Neuronal stem cell (in vitro differentiated cells): Measurements from ENCODE around the gene SPIRE2.

Experiments
- DNase-seq: peaks from one replicate; pipeline ENCODE4 v3.0.0-alpha.2; 2013; ENCODE audit warnings: low spot score
- H2AFZ ChIP-seq: one replicate; pipeline ENCODE4 v1.6.1; 2013; ENCODE audit warnings: mild to moderate bottlenecking, low read length, inconsistent platforms
- H2AK5ac ChIP-seq: 2 replicates; pipeline ENCODE4 v1.6.1; 2013; ENCODE audit warnings: low read depth, mild to moderate bottlenecking, inconsistent platforms, low read length, moderate library complexity, mixed read lengths
- H2BK120ac ChIP-seq: 2 replicates; pipeline ENCODE4 v1.6.1; 2013; ENCODE audit warnings: low read depth, mild to moderate bottlenecking, inconsistent platforms, low read length, moderate library complexity, mixed read lengths
- H2BK12ac ChIP-seq: one replicate; pipeline ENCODE4 v1.6.1; 2013; ENCODE audit warnings: low read length, inconsistent platforms
- H2BK15ac ChIP-seq: 2 replicates; pipeline ENCODE4 v1.6.1; 2013; ENCODE audit warnings: mild to moderate bottlenecking, low read length, inconsistent platforms, mixed read lengths
- H2BK5ac ChIP-seq: one replicate; pipeline ENCODE4 v1.6.1; 2013; ENCODE audit warnings: inconsistent platforms, mild to moderate bottlenecking, low read length, moderate library complexity
- H3K14ac ChIP-seq: one replicate; pipeline ENCODE4 v1.6.1; 2013; ENCODE audit warnings: low read length, inconsistent platforms
- H3K18ac ChIP-seq: 2 replicates; pipeline ENCODE4 v1.6.1; 2013; ENCODE audit warnings: low read length, inconsistent platforms
- H3K23ac ChIP-seq: 2 replicates; pipeline ENCODE4 v1.6.1; 2013; ENCODE audit warnings: low read depth, mild to moderate bottlenecking, mixed read lengths, low read length, inconsistent platforms; ENCODE audit not compliant: poor library complexity
- H3K27ac ChIP-seq: replicated peaks from 3 replicates; pipeline ENCODE4 v1.5.1; 2013; ENCODE audit warnings: low read length, inconsistent platforms
- H3K27me3 ChIP-seq, 3 experiments: 2 replicates each; pipeline ENCODE4 v1.6.1; 2013; ENCODE audit warnings: low read length in 3 of 3, mild to moderate bottlenecking in 2 of 3, inconsistent platforms in 1 of 3, low read depth in 1 of 3, mixed read lengths in 1 of 3, moderate library complexity in 1 of 3; ENCODE audit not compliant: control insufficient read depth in 3 of 3, insufficient read depth in 3 of 3
- H3K36me3 ChIP-seq, 2 donors: replicated peaks in 1 of 2; 2 replicates each; pipeline ENCODE4 v1.6.1; 2013; ENCODE audit warnings: low read length in 2 of 2; ENCODE audit not compliant: control insufficient read depth in 2 of 2, insufficient read depth in 2 of 2
- H3K4ac ChIP-seq: 2 replicates; pipeline ENCODE4 v1.6.1; 2013; ENCODE audit warnings: inconsistent platforms, mild to moderate bottlenecking, low read length, moderate library complexity
- H3K4me1 ChIP-seq, 2 donors: 1 replicate in 1 of 2; 2 replicates in 1 of 2; pipeline ENCODE4 v1.6.1; 2013; ENCODE audit warnings: low read length in 2 of 2, low read depth in 1 of 2; ENCODE audit not compliant: control insufficient read depth in 2 of 2, insufficient read depth in 1 of 2
- H3K4me2 ChIP-seq: one replicate; pipeline ENCODE4 v1.6.1; 2013; ENCODE audit warnings: mild to moderate bottlenecking, low read length, inconsistent platforms; ENCODE audit not compliant: insufficient read depth, poor library complexity, severe bottlenecking
- H3K4me3 ChIP-seq, 2 donors: 2 replicates each; pipeline ENCODE4 v1.5.1; 2013; ENCODE audit warnings: low read length in 2 of 2, mild to moderate bottlenecking in 2 of 2, inconsistent platforms in 1 of 2, moderate library complexity in 1 of 2
- H3K79me1 ChIP-seq: one replicate; pipeline ENCODE4 v1.6.1; 2013; ENCODE audit warnings: low read depth, mild to moderate bottlenecking, inconsistent platforms, low read length, moderate library complexity
- H3K9ac ChIP-seq: one replicate; pipeline ENCODE4 v1.6.1; 2013; ENCODE audit warnings: mild to moderate bottlenecking, low read depth, low read length, inconsistent platforms; ENCODE audit not compliant: poor library complexity
- H3K9me3 ChIP-seq, 2 donors: replicated peaks in 1 of 2; 2 replicates each; pipeline versions ENCODE3 to v1.6.1; 2013; ENCODE audit warnings: low read length in 2 of 2, mild to moderate bottlenecking in 2 of 2, inconsistent platforms in 1 of 2, low read depth in 1 of 2, mixed read lengths in 1 of 2, moderate library complexity in 1 of 2; ENCODE audit not compliant: control insufficient read depth in 2 of 2, insufficient read depth in 1 of 2
- H4K8ac ChIP-seq: one replicate; pipeline ENCODE4 v1.6.1; 2013; ENCODE audit warnings: low read depth, mild to moderate bottlenecking, inconsistent platforms, low read length, moderate library complexity
- H4K91ac ChIP-seq: one replicate; pipeline ENCODE4 v1.6.1; 2013; ENCODE audit warnings: low read length, low read depth, mild to moderate bottlenecking, inconsistent platforms; ENCODE audit not compliant: poor library complexity
- WGBS, 2 donors: extraction: QIAGEN DNeasy Blood & Tissue Kit; methylation state at CpG; one replicate each; pipeline ENCODE4 v1.1.7; 2013; ENCODE audit warnings: missing lambda C conversion rate in 2 of 2, mixed read lengths in 1 of 2; ENCODE audit not compliant: insufficient read length in 2 of 2, insufficient replicate concordance in 1 of 2; ENCODE audit errors: extremely low coverage in 2 of 2; 5-methylcytosine and 5-hydroxymethylcytosine counted together

SPIRE2 gene

DNA sequence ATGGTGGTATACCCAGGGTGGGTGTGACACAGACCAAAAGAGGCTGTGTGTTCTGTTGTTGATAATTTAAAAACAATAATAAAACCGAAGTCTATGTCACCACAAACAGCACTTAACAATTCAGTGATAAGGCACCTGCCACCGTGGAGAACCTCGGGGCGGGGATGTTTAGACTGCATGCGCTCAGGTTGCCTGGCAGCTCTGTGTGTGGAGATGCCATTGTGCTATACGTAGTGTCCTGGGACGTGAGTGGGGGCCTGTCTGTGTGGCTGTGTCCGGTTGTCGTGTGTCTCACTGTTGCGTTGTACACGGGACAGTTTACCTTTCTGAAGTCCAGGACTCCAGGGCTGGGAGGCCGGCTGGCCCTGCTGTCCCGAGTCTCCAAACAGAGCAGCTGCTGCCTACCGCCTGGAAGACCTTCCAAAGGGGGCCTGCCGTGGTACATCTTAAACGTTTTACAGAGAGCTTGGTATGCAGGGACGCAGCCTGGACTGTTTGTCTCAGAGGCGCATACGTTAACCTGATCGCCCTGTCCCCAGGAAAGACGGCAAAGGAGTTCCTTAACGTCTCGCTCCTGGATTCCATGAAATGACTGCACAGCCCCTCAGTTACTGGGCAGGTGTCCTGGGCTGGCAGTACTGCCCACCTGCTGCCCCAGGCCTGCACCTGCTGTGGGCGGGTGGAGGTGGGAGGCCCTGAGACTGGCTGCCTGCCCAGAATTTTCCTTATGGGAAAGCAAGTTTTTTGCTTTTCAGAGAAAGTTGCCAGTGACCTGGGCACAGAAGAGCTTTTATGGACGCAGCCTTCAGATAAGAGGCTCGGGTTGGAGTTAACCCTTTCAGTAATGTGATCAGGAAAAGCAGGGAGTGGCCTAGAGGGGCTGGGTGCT lies 19.0 kb downstream of the SPIRE2 start:
- Histone ChIP-seq H3K27ac (no peak overlapping the region), H3K9me3 (no peaks in the 10 kb centered on the region), H3K23ac (no peak overlapping the region), H2BK120ac (no peak overlapping the region), H3K27me3 (no peaks in the 10 kb centered on the region), H3K14ac (peak overlapping the region; percentile 5), H3K79me1 (peaks cover 2% of the 10 kb centered on the region), H3K4me2 (no peak overlapping the region), H3K4ac (no peak overlapping the region), H3K36me3 (peaks cover 0 to 23% of the 10 kb centered on the region in 2 donors), H2AFZ (no peak overlapping the region), H4K91ac (no peak overlapping the region), H2BK12ac (peak overlapping the region; percentile 84), H4K8ac (no peak overlapping the region), H3K4me1 (peaks cover 0 to 2% of the 10 kb centered on the region in 2 donors), H3K9ac (no peak overlapping the region), H2BK5ac (no peak overlapping the region), H2AK5ac (no peak overlapping the region), H3K4me3 (no peak overlapping the region), H2BK15ac (no peak overlapping the region), H3K18ac (no peak overlapping the region)
- WGBS, 2 donors: no CpG with 5 or more reads among the region's 26 CpGs
- no peak for DNase-seq

DNA sequence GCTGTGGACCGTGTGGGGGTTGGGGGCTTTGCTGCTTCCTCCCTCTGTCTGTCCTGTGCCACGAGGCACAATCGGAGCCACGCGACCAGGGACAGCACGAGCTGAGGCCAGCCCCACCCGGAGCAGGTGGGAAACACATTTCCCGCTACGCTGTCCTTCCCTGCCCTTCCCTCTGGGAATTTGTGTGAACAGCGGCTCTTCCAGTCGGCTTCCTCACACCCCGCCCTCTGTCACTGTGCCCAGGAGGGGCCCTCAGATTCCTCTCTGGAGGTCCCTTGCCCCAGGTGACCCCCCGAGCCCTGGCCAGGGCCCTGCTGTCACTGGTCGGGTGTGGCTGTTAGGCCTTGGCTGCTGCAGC lies 19.6 kb downstream of the SPIRE2 start:
- Histone ChIP-seq H2BK120ac (no peak overlapping the region), H3K36me3 (peaks cover 0 to 23% of the 10 kb centered on the region in 2 donors), H2AK5ac (no peak overlapping the region), H3K4me1 (peaks cover 0 to 2% of the 10 kb centered on the region in 2 donors), H3K18ac (peak overlapping the region; percentile 48), H3K27ac (no peak overlapping the region), H3K23ac (peak overlapping the region; percentile 85), H4K8ac (peak overlapping the region; percentile 43), H3K4ac (no peak overlapping the region), H2BK15ac (no peak overlapping the region), H3K9ac (no peak overlapping the region), H4K91ac (no peak overlapping the region), H2BK12ac (peak overlapping the region; percentile 84), H3K4me3 (no peak overlapping the region), H3K79me1 (peaks cover 2% of the 10 kb centered on the region), H2BK5ac (no peak overlapping the region), H3K4me2 (no peak overlapping the region), H3K14ac (no peak overlapping the region), H3K9me3 (no peaks in the 10 kb centered on the region), H2AFZ (no peak overlapping the region), H3K27me3 (no peaks in the 10 kb centered on the region)
- no CpG with 5 or more reads among the region's 14 CpGs for WGBS, 2 donors
- no peak for DNase-seq

GRCh38 chr16:89848974-89849373 lies 20.7 kb downstream of the SPIRE2 start:
- Histone ChIP-seq H2AK5ac (no peak overlapping the region), H4K8ac (no peak overlapping the region), H2BK120ac (no peak overlapping the region), H3K36me3 (peaks cover 0 to 25% of the 10 kb centered on the region in 2 donors), H2BK15ac (no peak overlapping the region), H3K4me3 (peak overlapping the region in 1 of 2 donors; percentile 3), H2BK12ac (no peak overlapping the region), H3K23ac (no peak overlapping the region), H3K9me3 (no peaks in the 10 kb centered on the region), H3K27ac (no peak overlapping the region), H2AFZ (no peak overlapping the region), H3K4ac (no peak overlapping the region), H3K4me2 (no peak overlapping the region), H3K27me3 (no peaks in the 10 kb centered on the region), H3K4me1 (no peaks in the 10 kb centered on the region), H4K91ac (no peak overlapping the region), H3K79me1 (peaks cover 2% of the 10 kb centered on the region), H3K18ac (no peak overlapping the region), H3K14ac (peak overlapping the region; percentile 71), H3K9ac (peak overlapping the region; percentile 50), H2BK5ac (peak overlapping the region; percentile 24)
- DNase-seq: no peak
- no CpG with 5 or more reads among the region's 11 CpGs for WGBS, 2 donors

- H3K4me1 ChIP-seq: no peaks in the 10 kb centered on the region
- H4K8ac ChIP-seq: no peak overlapping the region
- no peak overlapping the region for H2BK15ac ChIP-seq
- no peak overlapping the region for H3K4ac ChIP-seq
- no peaks in the 10 kb centered on the region for H3K9me3 ChIP-seq
- no peak overlapping the region for H2BK5ac ChIP-seq
- H3K14ac ChIP-seq: no peak overlapping the region
- H3K18ac ChIP-seq: no peak overlapping the region
- no peak overlapping the region for H2AK5ac ChIP-seq
- H3K27ac ChIP-seq: no peak overlapping the region
- H3K79me1 ChIP-seq: peaks cover 2% of the 10 kb centered on the region
- H3K9ac ChIP-seq: peak overlapping the region; percentile 50
- no peak overlapping the region for H2BK12ac ChIP-seq
- no CpG with 5 or more reads among the region's 21 CpGs for WGBS, 2 donors
- DNase-seq: no peak
- peaks cover 2 to 41% of the 10 kb centered on the region in 2 donors for H3K36me3 ChIP-seq
- peak overlapping the region; percentile 53 for H3K23ac ChIP-seq
- H2AFZ ChIP-seq: no peak overlapping the region
- no peaks in the 10 kb centered on the region for H3K27me3 ChIP-seq
- no peak overlapping the region for H2BK120ac ChIP-seq
- H3K4me3 ChIP-seq: no peak overlapping the region
- H4K91ac ChIP-seq: peak overlapping the region; percentile 22
- H3K4me2 ChIP-seq: no peak overlapping the region
Observed at GRCh38 chr16:89853306-89853993, 25.2 kb downstream of the SPIRE2 start.
